ENCODE results near the gene CDC25C.
"Not testable (repeated sequence)": the region's sequence is repeated elsewhere in the genome, so short reads cannot be mapped to it uniquely, and the experiment has no call there.

The CDC25C gene

GRCh38 chr5:138338411-138339090 is 6.9 kb upstream of the CDC25C start:
- Mint-ChIP-seq H3K9me3 (no peaks in the 10 kb centered on the region), H3K4me3 (peak overlapping the region; percentile 87 to 90), H3K27me3 (no peaks in the 10 kb centered on the region), H3K36me3 (ENCODE audit: insufficient read depth) (peaks cover 37% of the 10 kb centered on the region), H3K27ac (peak overlapping the region; percentile 69 to 99), H3K4me1 (ENCODE audit: low read depth in 2 of 2) (peaks cover 23 to 34% of the 10 kb centered on the region in 2 donors)
- ATAC-seq (replicated peaks) (no peak), DNase-seq (peak in 1 of 3 experiments; percentile 11)

DNA sequence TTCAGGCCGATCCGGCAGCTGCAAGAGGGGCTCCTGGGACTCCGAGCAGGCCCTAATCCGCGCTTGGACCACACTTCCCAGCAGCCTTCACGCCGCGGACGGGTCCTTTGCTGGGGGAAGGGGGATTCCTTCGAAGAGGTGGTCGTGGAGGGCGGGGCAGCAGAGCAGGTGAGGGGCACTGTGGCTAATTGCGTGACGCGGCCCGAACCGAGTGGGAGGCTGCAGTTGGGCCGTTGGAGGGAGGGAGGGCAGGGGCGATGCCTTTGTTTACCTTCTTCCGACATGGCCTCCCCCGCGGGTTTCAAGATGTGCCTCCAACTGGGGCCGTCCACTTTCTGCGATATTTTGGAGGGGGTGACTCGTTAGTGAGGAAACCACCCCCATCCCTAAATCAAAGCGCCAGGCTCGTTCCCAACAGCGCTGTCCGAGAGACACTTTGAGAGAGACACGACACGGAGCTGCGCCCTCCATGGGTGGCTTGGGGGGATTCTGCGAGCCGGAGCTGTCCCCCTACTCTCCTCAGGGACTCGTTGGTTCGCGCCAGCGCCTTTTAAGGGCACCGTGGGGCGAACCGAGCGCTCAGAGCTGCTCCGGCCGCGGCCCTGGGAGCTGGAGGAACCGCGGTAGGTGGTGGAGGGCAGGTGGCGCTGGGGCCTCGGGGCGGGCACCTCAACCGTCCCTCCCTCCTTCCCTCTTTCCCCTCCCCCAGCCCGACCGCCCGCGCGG is 6.2 kb upstream of the CDC25C start, which contains the start of gene FAM53C:
FAM53C (plus strand) TSS at position 582 of the 726 bp plus-strand sequence. CDS start 3,070 bp downstream, outside the sequence.
- ATAC-seq (replicated peaks) = peak; percentile 86
- Mint-ChIP-seq H3K36me3 (ENCODE audit: insufficient read depth) (peaks cover 33% of the 10 kb centered on the region), H3K27me3 (no peaks in the 10 kb centered on the region), H3K9me3 (no peaks in the 10 kb centered on the region), H3K4me1 (ENCODE audit: low read depth in 2 of 2) (peaks cover 23 to 34% of the 10 kb centered on the region in 2 donors), H3K4me3 (peak within 1 kb of the TSS; percentile 87 to 90), H3K27ac (peak within 1 kb of the TSS; percentile 99)
- peak; percentile 91 to 95 (median 93) for DNase-seq

GRCh38 chr5:138336952-138337684 is 5.5 kb upstream of the CDC25C start:
- ATAC-seq (replicated peaks) (peak; percentile 40), DNase-seq (no peak)
- Mint-ChIP-seq H3K4me3 (peak overlapping the region; percentile 87 to 90), H3K9me3 (no peaks in the 10 kb centered on the region), H3K27ac (peak overlapping the region; percentile 99), H3K4me1 (ENCODE audit: low read depth in 2 of 2) (peaks cover 26 to 36% of the 10 kb centered on the region in 2 donors), H3K36me3 (ENCODE audit: insufficient read depth) (peaks cover 25% of the 10 kb centered on the region), H3K27me3 (no peaks in the 10 kb centered on the region)

DNA sequence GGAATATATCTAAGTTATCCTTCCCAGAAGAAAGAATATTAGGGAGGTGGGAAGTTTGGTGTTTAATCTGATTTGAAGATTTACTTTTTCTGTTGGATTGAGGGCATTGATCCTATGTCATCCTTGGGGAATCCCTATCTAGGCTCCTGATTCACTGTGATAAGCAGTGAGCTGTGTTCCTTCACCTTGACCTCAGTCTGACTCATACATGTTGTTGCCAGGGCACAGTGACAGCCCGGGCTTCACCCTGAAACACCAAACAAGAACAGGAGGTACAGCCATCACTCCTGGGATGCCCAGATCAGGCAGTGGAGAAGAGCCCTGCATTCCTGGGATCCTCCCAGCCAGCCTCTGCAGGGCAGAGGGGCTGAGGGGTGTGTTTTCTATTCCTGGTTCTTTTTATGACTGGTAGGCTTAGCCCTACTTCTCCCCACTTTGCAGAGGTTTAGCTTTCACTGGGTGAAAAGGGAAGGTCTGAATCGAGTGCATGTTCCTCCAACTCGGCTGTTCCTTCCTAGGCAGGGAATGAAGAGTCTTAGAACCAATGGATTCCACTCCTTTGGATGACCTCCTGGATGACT is 3.4 kb upstream of the CDC25C start:
- Mint-ChIP-seq H3K27me3 (no peaks in the 10 kb centered on the region), H3K4me1 (ENCODE audit: low read depth in 2 of 2) (peaks cover 31% of the 10 kb centered on the region in 2 donors), H3K27ac (no peak overlapping the region), H3K36me3 (ENCODE audit: insufficient read depth) (peaks cover 31% of the 10 kb centered on the region), H3K4me3 (no peak overlapping the region), H3K9me3 (no peaks in the 10 kb centered on the region)
- DNase-seq = no peak
- no peak for ATAC-seq (replicated peaks)

- Mint-ChIP-seq H3K9me3 (no peaks in the 10 kb centered on the region), H3K4me1 (ENCODE audit: low read depth in 2 of 2) (peaks cover 8 to 11% of the 10 kb centered on the region in 2 donors), H3K27me3 (no peaks in the 10 kb centered on the region), H3K36me3 (ENCODE audit: insufficient read depth) (peaks cover 9% of the 10 kb centered on the region), H3K27ac (peak overlapping the region; percentile 1 to 84), H3K4me3 (peak overlapping the region; percentile 89 to 91)
- ATAC-seq (replicated peaks) = no peak
- DNase-seq = no peak
Measured at GRCh38 chr5:138330813-138331448, 673 bp downstream of the CDC25C start.

DNA sequence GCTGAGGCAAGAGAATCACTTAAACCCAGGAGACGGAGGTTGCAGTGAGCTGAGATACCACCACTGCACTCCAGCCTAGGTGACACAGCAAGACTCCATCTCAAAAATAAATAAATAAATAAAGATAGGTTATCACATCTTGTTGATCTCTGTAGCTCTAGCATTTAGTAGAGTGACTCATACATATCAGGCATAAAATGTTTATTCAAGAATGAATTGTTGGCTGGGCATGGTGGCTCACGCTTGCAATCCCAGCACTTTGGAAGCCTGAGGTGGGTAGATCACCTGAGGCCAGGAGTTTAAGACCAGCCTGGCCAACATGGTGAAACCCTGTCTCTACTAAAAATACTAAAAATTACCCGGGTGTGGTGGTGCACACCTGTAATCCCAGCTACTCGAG is 13.4 kb downstream of the CDC25C start:
- not testable (repeated sequence) for H3K36me3 Mint-ChIP-seq (ENCODE audit: insufficient read depth); H3K27ac Mint-ChIP-seq; ATAC-seq (replicated peaks); H3K9me3 Mint-ChIP-seq; DNase-seq; H3K27me3 Mint-ChIP-seq; H3K4me3 Mint-ChIP-seq; H3K4me1 Mint-ChIP-seq (ENCODE audit: low read depth in 2 of 2)

DNA sequence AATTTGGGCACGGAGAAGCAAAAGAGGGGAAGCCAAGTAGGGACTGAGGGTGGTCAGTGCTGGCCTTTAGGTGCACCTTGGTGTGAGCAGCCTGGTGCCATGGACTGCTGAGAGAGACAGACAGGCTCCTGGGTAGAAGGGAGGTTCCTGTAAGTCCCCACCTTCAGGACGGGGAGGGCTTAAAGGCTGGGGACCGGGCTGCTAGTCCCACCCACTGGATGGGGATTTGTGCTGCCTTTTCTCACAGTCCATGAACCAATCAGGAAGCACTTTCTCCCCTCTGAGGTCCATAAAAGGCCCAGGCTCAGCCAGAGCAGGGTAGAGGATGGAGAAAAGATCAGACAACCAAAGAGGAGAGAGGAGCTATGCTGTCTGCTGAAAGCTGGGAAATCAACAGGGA is 15.2 kb downstream of the CDC25C start:
- DNase-seq = no peak
- Mint-ChIP-seq H3K4me3 (no peak overlapping the region), H3K27me3 (no peaks in the 10 kb centered on the region), H3K9me3 (no peaks in the 10 kb centered on the region), H3K4me1 (ENCODE audit: low read depth in 2 of 2) (no peaks in the 10 kb centered on the region), H3K36me3 (ENCODE audit: insufficient read depth) (peaks cover 3% of the 10 kb centered on the region), H3K27ac (no peak overlapping the region)
- ATAC-seq (replicated peaks) = no peak

GRCh38 chr5:138315751-138316278 is 15.8 kb downstream of the CDC25C start:
- ATAC-seq (replicated peaks) = no peak
- no peaks in the 10 kb centered on the region for H3K9me3 Mint-ChIP-seq
- no peaks in the 10 kb centered on the region for H3K4me1 Mint-ChIP-seq (ENCODE audit: low read depth in 2 of 2)
- peaks cover 1% of the 10 kb centered on the region for H3K36me3 Mint-ChIP-seq (ENCODE audit: insufficient read depth)
- H3K27me3 Mint-ChIP-seq = no peaks in the 10 kb centered on the region
- no peak overlapping the region for H3K4me3 Mint-ChIP-seq
- DNase-seq = no peak
- H3K27ac Mint-ChIP-seq = no peak overlapping the region

- H3K27me3 Mint-ChIP-seq = no peaks in the 10 kb centered on the region
- H3K4me1 Mint-ChIP-seq (ENCODE audit: low read depth in 2 of 2) = no peaks in the 10 kb centered on the region
- no peaks in the 10 kb centered on the region for H3K36me3 Mint-ChIP-seq (ENCODE audit: insufficient read depth)
- no peaks in the 10 kb centered on the region for H3K9me3 Mint-ChIP-seq
- ATAC-seq (replicated peaks) (no peak), DNase-seq (no peak)
- H3K27ac Mint-ChIP-seq = no peak overlapping the region
- no peak overlapping the region for H3K4me3 Mint-ChIP-seq
Measured at GRCh38 chr5:138305797-138306196, 25.8 kb downstream of the CDC25C start.

DNA sequence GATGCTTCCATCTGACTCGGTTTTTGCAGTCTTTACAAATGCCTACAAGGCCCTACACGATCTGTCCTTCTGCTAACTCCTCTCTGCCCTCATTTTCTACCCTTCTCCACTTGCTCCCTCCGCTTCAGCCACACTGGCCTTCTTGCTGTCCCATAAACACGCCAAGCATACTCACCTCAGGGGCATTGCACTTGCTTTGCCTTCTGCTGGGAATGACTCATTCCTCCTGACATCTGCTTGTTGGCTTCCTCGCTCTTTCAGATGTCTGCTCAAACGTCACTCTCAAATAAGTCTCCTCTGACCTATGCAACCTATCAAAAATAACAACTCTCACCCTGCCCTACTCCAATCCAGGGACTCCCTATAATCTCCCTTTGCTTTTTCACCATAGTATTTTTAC is 28.2 kb downstream of the CDC25C start:
- no peaks in the 10 kb centered on the region for H3K36me3 Mint-ChIP-seq (ENCODE audit: insufficient read depth)
- ATAC-seq (replicated peaks) = no peak
- no peak for DNase-seq
- H3K27me3 Mint-ChIP-seq = no peaks in the 10 kb centered on the region
- H3K9me3 Mint-ChIP-seq = no peaks in the 10 kb centered on the region
- no peak overlapping the region for H3K4me3 Mint-ChIP-seq
- H3K4me1 Mint-ChIP-seq (ENCODE audit: low read depth in 2 of 2) = peaks cover 0 to 2% of the 10 kb centered on the region in 2 donors
- H3K27ac Mint-ChIP-seq = peak overlapping the region in 1 of 2 donors; percentile 11

- no peaks in the 10 kb centered on the region for H3K9me3 Mint-ChIP-seq
- no peak overlapping the region for H3K4me3 Mint-ChIP-seq
- no peaks in the 10 kb centered on the region for H3K4me1 Mint-ChIP-seq (ENCODE audit: low read depth in 2 of 2)
- no peak for DNase-seq
- H3K27me3 Mint-ChIP-seq = no peaks in the 10 kb centered on the region
- peaks cover 2% of the 10 kb centered on the region for H3K36me3 Mint-ChIP-seq (ENCODE audit: insufficient read depth)
- H3K27ac Mint-ChIP-seq = no peak overlapping the region
- no peak for ATAC-seq (replicated peaks)
Measured at GRCh38 chr5:138289296-138289695, 42.3 kb downstream of the CDC25C start.

DNA sequence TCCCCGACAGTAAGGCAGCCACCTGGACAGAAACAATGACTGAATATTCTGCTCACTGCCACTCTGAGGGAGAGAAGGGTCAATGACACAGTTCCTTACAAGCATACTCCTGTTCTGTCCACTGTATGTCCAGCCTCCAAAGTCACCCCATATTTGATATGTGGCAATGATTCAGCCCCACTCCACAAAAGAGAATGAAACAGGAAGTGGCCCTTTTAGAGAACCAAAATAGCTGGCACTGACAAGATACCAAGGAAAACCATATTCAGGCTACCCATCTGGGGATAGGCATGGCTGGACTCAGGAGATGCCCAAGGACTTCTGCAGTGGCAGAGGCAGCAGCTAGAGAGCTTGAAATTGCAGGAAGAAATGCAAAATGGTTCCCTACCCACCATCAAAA is 44.4 kb downstream of the CDC25C start:
- no peak for ATAC-seq (replicated peaks)
- no peak for DNase-seq
- H3K9me3 Mint-ChIP-seq = no peaks in the 10 kb centered on the region
- H3K4me3 Mint-ChIP-seq = no peak overlapping the region
- peaks cover 2% of the 10 kb centered on the region for H3K36me3 Mint-ChIP-seq (ENCODE audit: insufficient read depth)
- no peaks in the 10 kb centered on the region for H3K27me3 Mint-ChIP-seq
- H3K4me1 Mint-ChIP-seq (ENCODE audit: low read depth in 2 of 2) = no peaks in the 10 kb centered on the region
- H3K27ac Mint-ChIP-seq = no peak overlapping the region

Measured in effector memory CD8-positive, alpha-beta T cell (primary cell).